SK-N-SH treated with all-trans-retinoic acid at 6 μM for 48 hours (cell line): ENCODE measurements around the gene FAT1.

Experiments used
- ATAC-seq: fragments of 200-7000 bp; cut with Tn5 transposase; 3 replicates; pipeline ENCODE4 v1.9.1; 2020; ENCODE audit warnings: mild to moderate bottlenecking, moderate library complexity
- BACH2 ChIP-seq: fragments of 250-450 bp; sonication (Bioruptor Pico); IDR thresholded peaks from 2 replicates; pipeline ENCODE4 v1.9.0; 2021; ENCODE audit warnings: mild to moderate bottlenecking, borderline replicate concordance
- CREB5 ChIP-seq: fragments of 250-450 bp; sonication (Bioruptor Pico); IDR thresholded peaks from 2 replicates; pipeline ENCODE4 v1.5.1; 2020; ENCODE audit warnings: low read depth, mild to moderate bottlenecking, moderate library complexity
- CSDC2 ChIP-seq: fragments of 250-450 bp; sonication (Bioruptor Pico); IDR thresholded peaks from 2 replicates; pipeline ENCODE4 v1.5.0; 2020; ENCODE audit warnings: mild to moderate bottlenecking, moderate library complexity
- CSRNP3 ChIP-seq: fragments of 250-450 bp; sonication (Bioruptor Pico); IDR thresholded peaks from 2 replicates; pipeline ENCODE4 v1.5.1; 2021; ENCODE audit warnings: mild to moderate bottlenecking, moderate library complexity
- ESRRG ChIP-seq: fragments of 250-450 bp; sonication (Bioruptor Pico); IDR thresholded peaks from 2 replicates; pipeline ENCODE4 v1.6.1; 2021; ENCODE audit warnings: mild to moderate bottlenecking
- GLIS3 ChIP-seq: fragments of 250-450 bp; sonication (Bioruptor Pico); IDR thresholded peaks from 2 replicates; pipeline ENCODE4 v1.5.0; 2020; ENCODE audit warnings: mild to moderate bottlenecking, moderate library complexity
- ISL1 ChIP-seq: fragments of 250-450 bp; sonication (Bioruptor Pico); IDR thresholded peaks from 2 replicates; pipeline ENCODE4 v2.1.2; 2022; ENCODE audit warnings: mild to moderate bottlenecking, moderate library complexity
- PATZ1 ChIP-seq: fragments of 250-450 bp; sonication (Bioruptor Pico); IDR thresholded peaks from 2 replicates; pipeline ENCODE4 v1.8.0; 2020; ENCODE audit warnings: mild to moderate bottlenecking, moderate library complexity, borderline replicate concordance
- POU6F1 ChIP-seq: fragments of 250-450 bp; sonication (Bioruptor Pico); IDR thresholded peaks from 2 replicates; pipeline ENCODE4 v1.8.0; 2021; ENCODE audit warnings: low read depth, mild to moderate bottlenecking, moderate library complexity, borderline replicate concordance
- PPARA ChIP-seq: fragments of 250-450 bp; sonication (Bioruptor Pico); IDR thresholded peaks from 2 replicates; pipeline ENCODE4 v1.5.0; 2020; ENCODE audit warnings: mild to moderate bottlenecking, borderline replicate concordance
- RARB ChIP-seq: fragments of 250-450 bp; sonication (Bioruptor Pico); IDR thresholded peaks from 2 replicates; pipeline ENCODE4 v1.8.0; 2021; ENCODE audit warnings: mild to moderate bottlenecking, moderate library complexity
- SNAI2 ChIP-seq: fragments of 250-450 bp; sonication (Bioruptor Pico); IDR thresholded peaks from 2 replicates; pipeline ENCODE4 v1.5.0; 2020; ENCODE audit warnings: mild to moderate bottlenecking, moderate library complexity
- TCF4 ChIP-seq: fragments of 250-450 bp; sonication (Bioruptor Pico); IDR thresholded peaks from 2 replicates; pipeline ENCODE4 v1.8.0; 2021; ENCODE audit warnings: mild to moderate bottlenecking, moderate library complexity, borderline replicate concordance
- TOX ChIP-seq: fragments of 250-450 bp; sonication (Bioruptor Pico); IDR thresholded peaks from 2 replicates; pipeline ENCODE4 v1.8.0; 2021; ENCODE audit warnings: mild to moderate bottlenecking, moderate library complexity, borderline replicate concordance
- TSHZ2 ChIP-seq: fragments of 250-450 bp; sonication (Bioruptor Pico); IDR thresholded peaks from 2 replicates; pipeline ENCODE4 v1.5.0; 2020; ENCODE audit warnings: mild to moderate bottlenecking, moderate library complexity
- ZC3H10 ChIP-seq: fragments of 250-450 bp; sonication (Bioruptor Pico); IDR thresholded peaks from 2 replicates; pipeline ENCODE4 v1.5.1; 2021; ENCODE audit warnings: mild to moderate bottlenecking, moderate library complexity
- ZFP3 ChIP-seq: fragments of 250-450 bp; sonication (Bioruptor Pico); IDR thresholded peaks from 2 replicates; pipeline ENCODE4 v1.5.0; 2020; ENCODE audit warnings: mild to moderate bottlenecking, moderate library complexity
- ZFP30 ChIP-seq: fragments of 450-650 bp; formaldehyde crosslinking; IDR thresholded peaks from 2 replicates; pipeline ENCODE4 v1.5.0; 2022; ENCODE audit warnings: mild to moderate bottlenecking, moderate library complexity
- ZNF565 ChIP-seq: fragments of 450-650 bp; formaldehyde crosslinking; conservative IDR thresholded peaks from 2 replicates; pipeline ENCODE4 v1.5.0; 2020; ENCODE audit warnings: low read depth, mild to moderate bottlenecking, moderate library complexity
- ZNF70 ChIP-seq: fragments of 450-650 bp; formaldehyde crosslinking; IDR thresholded peaks from 2 replicates; pipeline ENCODE4 v1.5.0; 2020; ENCODE audit warnings: mild to moderate bottlenecking, moderate library complexity
- ZNF8 ChIP-seq: fragments of 450-650 bp; formaldehyde crosslinking; IDR thresholded peaks from 2 replicates; pipeline ENCODE4 v1.5.0; 2020; ENCODE audit warnings: mild to moderate bottlenecking, moderate library complexity

The FAT1 gene

GRCh38 chr4:186557061-186557460, 166.6 kb downstream of the FAT1 start:
- no peak for ATAC-seq
- no peak for TF ChIP-seq RARB
- no peak for TF ChIP-seq ZNF565 (CRISPR knock-in tag)
- no peak for TF ChIP-seq ISL1 (CRISPR knock-in tag)
- no peak for TF ChIP-seq POU6F1 (CRISPR knock-in tag)
- no peak for TF ChIP-seq ESRRG
- TF ChIP-seq PPARA = no peak
- no peak for TF ChIP-seq CSRNP3 (CRISPR knock-in tag)
- TF ChIP-seq ZNF70 = no peak
- no peak for TF ChIP-seq CREB5 (CRISPR knock-in tag)
- no peak for TF ChIP-seq ZC3H10 (CRISPR knock-in tag)
- TF ChIP-seq ZFP30 (CRISPR knock-in tag) = no peak
- TF ChIP-seq TSHZ2 = no peak
- TF ChIP-seq BACH2 (CRISPR knock-in tag) = no peak
- TF ChIP-seq ZFP3 (CRISPR knock-in tag) = no peak
- no peak for TF ChIP-seq GLIS3
- TF ChIP-seq ZNF8 (CRISPR knock-in tag) = no peak
- no peak for TF ChIP-seq PATZ1 (CRISPR knock-in tag)
- TF ChIP-seq CSDC2 (CRISPR knock-in tag) = no peak
- no peak for TF ChIP-seq TOX (CRISPR knock-in tag)
- no peak for TF ChIP-seq TCF4

GRCh38 chr4:186554914-186555827, 168.5 kb downstream of the FAT1 start, which contains the start of gene MTNR1A:
Gene MTNR1A, minus strand, starts transcription at chr4:186555567. Its CDS starts 202 bp downstream, at chr4:186555365.
- ATAC-seq = peak; percentile 69
- no peak for TF ChIP-seq ZNF8 (CRISPR knock-in tag)
- no peak for TF ChIP-seq ZC3H10 (CRISPR knock-in tag)
- no peak for TF ChIP-seq CSRNP3 (CRISPR knock-in tag)
- TF ChIP-seq ESRRG = no peak
- TF ChIP-seq SNAI2 = no peak
- no peak for TF ChIP-seq ZFP3 (CRISPR knock-in tag)
- no peak for TF ChIP-seq ZNF70
- no peak for TF ChIP-seq BACH2 (CRISPR knock-in tag)
- TF ChIP-seq RARB = no peak
- TF ChIP-seq POU6F1 (CRISPR knock-in tag) = no peak
- no peak for TF ChIP-seq ISL1 (CRISPR knock-in tag)
- TF ChIP-seq CREB5 (CRISPR knock-in tag) = no peak
- no peak for TF ChIP-seq ZNF565 (CRISPR knock-in tag)
- no peak for TF ChIP-seq CSDC2 (CRISPR knock-in tag)
- no peak for TF ChIP-seq TCF4
